Vagina (tissue), 2 donors: Measurements from ENCODE around the gene METTL23.

Experiments used
- POLR2AphosphoS5 ChIP-seq, 2 donors: sonication (generic); formaldehyde crosslinking; IDR thresholded peaks; one replicate each; pipeline ENCODE4 v1.9.0; 2017; ENCODE audit warnings: antibody characterized with exemption in 2 of 2, mild to moderate bottlenecking in 2 of 2, low read depth in 1 of 2; ENCODE audit not compliant: insufficient read depth in 1 of 2
- TF ChIP-seq, protein P1 (sequence below), 3 experiments: fragments of 450-650 bp in 2 of 3; fragments of 200-600 bp in 1 of 3; sonication (generic) in 1 of 3; IDR thresholded peaks; one replicate each; pipeline ENCODE4 v1.5.1; 2017 to 2019; ENCODE audit warnings: antibody characterized with exemption in 3 of 3, mild to moderate bottlenecking in 2 of 3, moderate library complexity in 2 of 3

DNA sequence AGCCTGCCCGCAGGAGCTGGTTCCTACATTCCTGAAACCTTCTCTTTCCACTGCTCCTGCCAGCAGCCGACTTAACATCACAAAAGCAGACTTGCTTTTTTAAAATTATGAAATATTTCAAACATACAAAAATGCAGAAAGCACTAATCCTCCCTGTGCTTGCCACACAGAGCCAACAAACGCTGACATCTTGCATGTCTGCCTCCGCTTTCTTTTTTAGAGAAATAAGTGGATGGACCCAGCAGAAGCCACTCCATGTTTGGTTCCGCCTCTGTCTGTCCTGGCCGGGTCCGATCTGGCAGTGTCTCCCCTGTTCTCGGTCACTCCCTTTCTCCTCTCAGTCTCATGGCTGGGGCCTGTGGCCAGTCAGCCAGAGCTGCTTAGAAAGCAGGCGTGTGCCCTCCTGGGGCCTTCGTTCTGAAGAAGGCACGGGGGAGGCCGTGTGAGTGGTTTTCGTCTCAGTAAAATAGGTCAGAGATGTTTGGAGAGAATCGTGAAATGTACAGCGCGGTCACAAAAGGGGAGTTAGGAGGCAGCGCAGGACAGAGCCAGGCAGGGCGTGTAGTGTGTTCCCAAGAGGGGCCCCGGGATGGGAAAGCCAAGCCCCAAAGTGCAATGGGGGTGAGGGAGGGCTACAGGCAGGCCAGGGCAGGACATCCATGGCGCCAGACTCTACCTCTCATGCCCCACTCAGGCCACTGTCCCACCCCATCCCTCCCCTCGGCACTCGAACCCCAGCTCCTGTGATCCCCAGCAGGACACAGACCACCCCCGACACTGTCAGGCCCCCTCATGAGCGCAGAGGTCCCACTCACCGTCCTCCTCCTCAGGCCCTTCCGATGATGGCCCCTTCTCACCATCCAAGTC is 39.1 kb upstream of the METTL23 start:
- TF ChIP-seq, protein P1, sequence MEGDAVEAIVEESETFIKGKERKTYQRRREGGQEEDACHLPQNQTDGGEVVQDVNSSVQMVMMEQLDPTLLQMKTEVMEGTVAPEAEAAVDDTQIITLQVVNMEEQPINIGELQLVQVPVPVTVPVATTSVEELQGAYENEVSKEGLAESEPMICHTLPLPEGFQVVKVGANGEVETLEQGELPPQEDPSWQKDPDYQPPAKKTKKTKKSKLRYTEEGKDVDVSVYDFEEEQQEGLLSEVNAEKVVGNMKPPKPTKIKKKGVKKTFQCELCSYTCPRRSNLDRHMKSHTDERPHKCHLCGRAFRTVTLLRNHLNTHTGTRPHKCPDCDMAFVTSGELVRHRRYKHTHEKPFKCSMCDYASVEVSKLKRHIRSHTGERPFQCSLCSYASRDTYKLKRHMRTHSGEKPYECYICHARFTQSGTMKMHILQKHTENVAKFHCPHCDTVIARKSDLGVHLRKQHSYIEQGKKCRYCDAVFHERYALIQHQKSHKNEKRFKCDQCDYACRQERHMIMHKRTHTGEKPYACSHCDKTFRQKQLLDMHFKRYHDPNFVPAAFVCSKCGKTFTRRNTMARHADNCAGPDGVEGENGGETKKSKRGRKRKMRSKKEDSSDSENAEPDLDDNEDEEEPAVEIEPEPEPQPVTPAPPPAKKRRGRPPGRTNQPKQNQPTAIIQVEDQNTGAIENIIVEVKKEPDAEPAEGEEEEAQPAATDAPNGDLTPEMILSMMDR (IDR thresholded peaks at IDR 0.05): no peak
- TF ChIP-seq POLR2AphosphoS5 (IDR thresholded peaks at IDR 0.05; ENCODE audit: insufficient read depth in 1 of 2, low read depth in 1 of 2): peak; percentile 69 to 75
